NCI-H748 (cell line): ENCODE data around the gene RASL11B.

Source experiments
- DNase-seq: peaks from one replicate; lab custom pipeline; 2025; ENCODE audit not compliant: unreplicated experiment; lab: John Stamatoyannopoulos, UW

The RASL11B gene

DNA sequence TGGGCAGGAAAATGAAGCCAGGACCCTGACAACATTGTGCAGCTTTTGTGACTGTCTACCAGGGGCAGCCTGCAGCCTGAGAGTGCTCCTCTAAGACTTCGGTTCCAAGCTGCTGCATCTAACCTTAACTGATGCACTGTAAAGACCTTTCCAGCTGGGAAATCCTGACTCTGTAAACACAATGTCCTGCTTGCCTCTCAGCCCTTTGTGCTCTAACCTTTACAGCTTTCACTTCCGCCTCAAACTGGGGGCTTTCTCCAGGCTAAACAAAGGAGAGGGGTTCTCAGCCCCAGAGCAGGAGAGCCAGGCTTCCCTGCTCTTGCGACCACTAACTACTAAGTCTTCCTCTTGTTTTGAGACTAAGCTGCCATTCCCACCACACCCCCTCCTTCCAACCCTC, 19.3 kb upstream of the RASL11B start:
- no peak for DNase-seq

DNA sequence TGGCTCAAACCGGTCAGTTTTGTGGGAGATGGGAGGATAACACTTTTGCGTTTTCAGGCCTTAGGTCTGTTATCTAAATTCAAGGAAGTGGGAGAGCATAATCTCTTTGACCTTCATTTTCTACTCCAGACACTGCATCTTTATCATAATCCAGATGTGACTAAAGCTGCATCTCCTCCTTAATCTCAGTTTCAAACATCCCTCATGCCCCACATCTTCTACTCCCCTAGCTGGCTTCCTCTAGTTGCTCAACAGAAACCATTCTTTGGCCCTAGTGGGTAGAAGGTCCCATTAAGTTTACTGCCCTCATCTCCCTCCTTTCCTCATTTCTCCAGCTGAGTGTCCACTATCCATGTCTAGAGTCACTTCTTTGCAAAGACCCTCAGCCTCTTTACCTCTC, 18.8 kb upstream of the RASL11B start:
- DNase-seq = no peak

DNA sequence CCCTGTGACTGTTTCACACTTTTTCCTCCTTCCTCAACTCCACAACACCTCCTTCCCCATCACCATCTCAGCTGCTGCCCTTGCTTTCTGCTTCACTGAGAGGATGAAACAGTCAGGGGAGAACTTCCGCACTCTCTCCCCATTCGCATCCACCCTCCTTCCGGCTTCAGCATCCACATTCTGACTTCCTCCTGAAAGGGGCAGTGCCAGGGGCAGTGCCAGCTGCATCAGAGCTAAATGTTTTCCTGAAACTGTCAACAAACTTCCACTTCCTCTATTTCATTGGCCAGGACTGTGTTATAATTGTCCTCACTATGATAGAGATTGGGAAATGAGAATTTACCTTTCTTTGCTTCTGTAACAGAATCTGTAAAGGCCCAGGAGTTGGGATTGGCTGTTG, 18.2 kb upstream of the RASL11B start:
- no peak for DNase-seq

DNA sequence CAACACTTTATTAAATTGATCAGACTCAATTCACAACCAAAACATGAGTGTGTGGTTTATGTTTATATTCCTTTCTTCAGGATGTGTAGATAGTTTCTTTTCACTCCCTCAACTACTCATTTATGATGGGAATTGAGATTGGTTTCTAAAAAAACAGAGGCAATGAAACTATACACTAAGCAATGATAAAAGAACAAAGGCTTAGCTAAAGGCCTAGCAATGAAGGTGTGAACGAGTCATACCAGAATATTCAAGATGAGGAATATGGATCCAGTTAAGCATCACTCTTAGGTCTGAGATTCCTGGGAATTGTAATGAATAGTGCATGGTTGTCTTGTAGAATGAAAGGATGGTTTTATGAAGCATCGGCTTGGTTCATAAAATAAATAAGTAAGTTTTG, 17.5 kb upstream of the RASL11B start:
- DNase-seq = no peak

DNA sequence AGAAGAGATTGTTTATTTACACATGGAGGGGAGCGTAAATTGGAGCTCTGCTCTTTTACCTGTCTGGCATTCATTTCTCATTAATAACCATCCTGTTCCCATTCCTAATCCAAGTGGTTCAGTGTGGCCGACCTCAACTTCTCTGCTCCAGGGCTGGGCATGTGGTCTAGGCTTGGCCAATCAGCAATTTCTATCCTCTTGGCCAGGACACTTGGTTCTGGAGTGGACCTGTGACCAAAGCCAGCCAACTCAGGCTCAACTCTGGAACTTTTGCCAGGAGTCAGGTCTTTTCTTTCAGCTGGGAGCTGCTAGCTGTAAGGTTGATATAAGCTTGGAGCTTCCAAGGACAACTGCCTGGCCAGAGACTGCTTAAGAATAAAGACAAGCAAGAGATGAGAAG, 15.6 kb upstream of the RASL11B start:
- no peak for DNase-seq

DNA sequence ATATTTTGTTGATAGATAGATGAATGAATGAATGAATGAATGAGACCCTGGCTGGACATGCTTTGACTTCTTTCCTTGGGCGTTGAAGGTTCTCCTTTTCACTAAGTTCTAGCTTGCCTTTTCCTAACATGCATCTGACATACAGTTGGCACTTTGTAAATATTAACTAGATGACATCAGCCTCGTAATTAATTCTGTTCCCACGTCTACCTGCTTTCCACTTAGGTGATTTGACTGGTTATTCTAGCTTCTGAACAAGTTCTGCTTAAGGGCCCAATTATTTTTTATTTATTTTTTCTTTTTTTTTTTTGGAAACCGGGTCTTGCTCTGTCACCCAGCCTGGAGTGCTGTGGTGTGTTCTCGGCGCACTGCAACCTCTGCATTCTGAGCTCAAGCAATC, 13.9 kb upstream of the RASL11B start:
- peak; percentile 14 for DNase-seq

DNA sequence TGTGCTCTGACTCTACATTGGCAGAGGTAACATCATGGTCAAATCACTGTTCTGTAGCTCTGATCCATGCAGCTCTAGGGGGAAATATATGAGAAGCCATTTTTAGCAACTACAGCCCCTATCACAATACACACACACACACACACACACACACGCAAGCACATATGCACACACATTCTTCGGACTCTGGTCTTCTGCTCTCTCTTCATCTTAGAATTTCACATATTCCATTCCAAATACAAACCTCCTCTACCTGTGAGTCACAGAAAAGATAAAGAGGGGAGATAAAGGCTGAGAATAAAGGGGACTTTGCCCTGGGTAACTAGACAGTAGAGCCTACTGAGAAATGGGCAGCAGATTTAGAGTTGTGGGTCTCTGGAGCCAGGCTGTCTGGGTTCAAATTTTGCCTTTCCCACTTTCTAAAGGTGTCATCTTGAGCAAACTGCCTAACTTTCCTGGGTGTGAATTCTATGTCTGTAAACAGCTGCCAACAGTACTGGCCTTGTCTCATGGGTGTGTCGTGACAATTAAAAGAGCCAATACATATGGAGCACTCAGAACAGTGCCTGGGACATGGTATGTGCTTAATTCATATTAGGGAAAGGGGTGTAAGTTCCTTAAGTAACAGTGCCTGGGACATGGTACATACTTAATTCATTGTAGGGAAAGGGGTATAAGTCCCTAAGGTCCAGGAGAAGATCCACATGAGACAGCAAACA, 11.6 kb upstream of the RASL11B start:
- DNase-seq = no peak

DNA sequence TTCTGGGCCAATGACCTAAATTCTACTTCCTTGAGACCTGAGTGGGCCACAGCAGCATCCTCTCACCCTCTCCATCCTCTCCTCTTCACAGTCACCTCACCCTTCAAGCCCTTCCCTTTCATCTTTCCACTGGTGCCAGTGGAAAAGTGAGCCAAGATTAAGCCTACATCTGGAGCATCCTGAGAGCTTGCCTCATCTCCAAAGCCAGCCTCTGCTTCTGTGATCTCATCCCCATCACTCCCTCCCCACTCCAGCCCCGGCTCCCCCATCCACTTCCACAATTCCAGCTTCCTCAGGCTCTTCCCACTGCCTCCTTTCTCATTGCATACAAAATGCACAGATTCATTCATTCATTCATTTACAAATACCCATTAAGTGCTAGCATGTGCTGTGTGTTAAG, 10.1 kb upstream of the RASL11B start:
- DNase-seq = no peak

DNA sequence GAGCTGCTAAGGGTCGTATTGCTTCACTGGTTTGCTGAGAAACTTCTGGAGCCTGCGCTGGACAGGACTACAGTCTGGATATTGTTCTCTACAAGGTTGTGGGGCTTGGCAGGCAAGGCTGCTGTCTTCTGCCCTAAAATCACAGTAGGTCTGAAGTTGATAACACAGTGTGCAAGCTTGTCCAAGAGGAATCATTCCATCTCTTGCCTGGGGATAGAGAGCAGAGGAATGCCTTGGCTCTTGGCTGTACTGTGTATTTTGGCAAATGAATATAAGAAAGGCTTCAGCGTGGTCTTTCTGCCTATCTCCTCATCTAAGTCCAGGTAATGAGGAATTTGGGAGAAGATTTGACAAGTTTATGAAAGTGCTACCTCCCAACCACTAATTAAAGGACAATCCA, 9.4 kb upstream of the RASL11B start:
- no peak for DNase-seq

DNA sequence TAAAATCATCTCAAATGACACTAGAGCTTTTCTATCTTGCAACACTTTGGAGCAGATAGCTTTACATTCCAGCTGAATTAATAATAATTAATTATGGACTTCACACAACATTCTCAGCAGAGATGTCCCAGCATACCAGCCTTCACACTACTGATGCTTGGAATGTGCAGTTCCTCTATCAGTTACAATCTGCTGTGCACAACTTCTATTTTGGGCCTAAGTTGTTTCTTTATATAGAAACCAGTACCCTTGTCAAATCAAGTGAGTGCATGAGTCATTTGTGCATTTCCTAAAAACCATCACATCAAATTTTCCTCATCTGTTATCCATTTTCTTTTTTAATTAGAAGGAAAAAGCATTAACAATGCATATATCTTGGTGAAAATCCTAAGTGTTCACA, 8.8 kb upstream of the RASL11B start:
- no peak for DNase-seq

DNA sequence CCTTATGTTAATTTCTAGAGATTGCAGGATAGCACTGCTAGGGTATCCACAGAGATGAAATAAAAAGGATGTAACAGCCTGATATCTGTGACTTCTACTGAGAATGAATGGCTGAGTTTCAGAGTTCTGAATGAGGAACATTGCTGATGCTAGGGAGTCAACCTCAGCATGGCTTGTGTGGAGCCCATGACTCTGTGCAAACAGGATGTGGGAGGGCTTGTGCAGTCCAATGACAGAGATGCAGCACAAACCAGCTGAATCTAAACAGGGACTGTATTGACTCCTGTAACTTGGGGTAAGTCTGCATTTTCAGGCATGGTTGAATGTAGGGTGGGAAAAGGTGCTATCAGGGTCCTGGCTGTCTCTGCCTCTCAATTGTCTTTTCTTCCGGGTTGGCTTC, 5.3 kb upstream of the RASL11B start:
- no peak for DNase-seq

DNA sequence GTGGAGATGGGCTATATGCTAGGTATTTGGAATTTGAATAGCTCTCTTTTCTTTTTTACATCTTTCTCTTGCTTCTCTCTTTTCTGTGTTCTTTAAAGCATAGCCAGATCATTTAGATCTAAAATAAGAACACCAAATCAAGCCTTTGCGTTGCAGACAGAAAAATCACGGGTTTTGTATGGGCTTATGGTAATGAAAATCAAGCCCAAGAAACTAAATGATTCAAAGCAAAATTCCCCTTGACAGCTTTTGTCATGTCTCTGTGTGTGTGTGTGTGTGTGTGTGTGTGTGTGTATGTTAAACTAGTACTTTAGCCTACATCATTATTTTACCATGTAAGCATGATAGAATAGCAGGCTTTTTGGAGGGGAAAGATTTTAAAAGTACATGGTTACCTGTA, 1.8 kb upstream of the RASL11B start:
- DNase-seq = no peak

DNA sequence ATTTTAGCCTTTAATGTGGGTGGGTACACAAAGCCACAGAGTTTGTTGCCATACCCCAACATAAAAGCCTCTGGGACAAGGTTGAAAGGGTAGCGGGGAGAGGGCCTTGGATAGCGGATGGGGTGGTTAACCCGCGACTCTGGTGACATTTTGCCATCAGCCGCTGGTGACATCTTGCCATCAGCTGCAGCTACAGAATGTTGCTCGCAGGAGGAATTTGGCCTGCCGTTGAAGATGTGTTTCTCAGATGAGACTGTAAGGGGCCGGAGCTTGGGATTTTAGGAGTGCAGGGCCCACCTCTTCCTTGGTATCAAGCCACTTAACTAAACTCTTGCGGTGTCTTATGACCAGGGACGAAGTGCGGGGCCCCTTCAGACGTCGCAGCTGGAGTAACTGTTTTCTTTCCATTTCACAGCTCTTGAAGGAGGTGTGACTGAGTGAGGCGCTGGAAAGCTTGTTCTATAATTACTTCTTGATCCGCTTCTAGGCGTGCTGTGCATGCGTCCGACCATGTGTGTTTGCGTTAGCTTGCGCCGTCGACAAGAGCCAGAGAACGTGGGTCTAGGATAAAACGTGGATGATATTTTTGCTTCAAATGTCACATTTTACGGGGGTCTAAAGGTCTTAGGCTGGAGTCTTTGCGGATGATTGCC, 820 bp upstream of the RASL11B start:
- DNase-seq = peak; percentile 52

DNA sequence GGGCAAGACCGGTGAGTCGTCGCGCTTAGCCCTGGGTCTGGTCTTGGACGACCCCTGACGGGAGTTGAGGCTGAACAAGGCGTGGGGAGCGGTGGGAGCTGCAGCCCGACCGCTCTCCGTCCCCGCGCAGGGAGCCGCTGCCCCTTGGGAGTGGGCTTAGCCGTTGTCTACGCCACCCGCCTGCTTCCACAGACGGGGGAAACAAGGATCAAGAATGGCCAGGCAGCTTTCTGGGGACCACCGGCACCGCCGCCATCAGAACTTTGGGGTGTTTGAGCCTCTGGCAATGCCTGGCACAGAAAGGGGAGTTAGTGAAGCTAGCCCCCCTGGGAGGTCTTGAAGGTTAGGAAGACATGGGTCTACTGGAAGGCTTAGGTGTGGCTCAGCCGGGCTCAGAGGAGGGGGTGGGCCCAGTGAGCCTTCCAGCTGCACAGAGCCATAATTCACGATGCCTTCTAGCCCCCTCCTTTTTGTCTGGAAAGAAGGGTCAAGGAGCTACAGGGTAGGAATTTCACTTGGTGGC, 583 bp downstream of the RASL11B start:
- DNase-seq = peak; percentile 50

DNA sequence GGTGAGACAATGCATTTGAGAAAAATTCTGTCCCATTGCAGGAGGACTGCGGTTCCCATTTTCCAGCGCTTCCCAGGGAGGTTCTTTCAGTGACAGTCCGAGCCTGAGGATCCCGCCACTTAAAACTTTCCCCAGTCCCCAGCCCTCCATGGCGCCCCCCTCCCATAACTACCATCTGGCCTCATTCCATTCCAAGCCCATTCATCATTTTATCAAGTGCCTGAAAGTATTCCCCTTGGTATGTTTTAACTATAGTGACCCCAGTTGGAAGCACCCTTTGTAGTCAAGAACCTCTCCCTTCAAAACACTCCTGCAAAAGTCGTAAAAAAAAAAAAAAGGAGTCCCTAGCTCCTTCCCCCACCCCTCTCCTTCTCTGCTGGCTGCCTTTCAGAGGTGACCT, 1.2 kb downstream of the RASL11B start:
- no peak for DNase-seq

DNA sequence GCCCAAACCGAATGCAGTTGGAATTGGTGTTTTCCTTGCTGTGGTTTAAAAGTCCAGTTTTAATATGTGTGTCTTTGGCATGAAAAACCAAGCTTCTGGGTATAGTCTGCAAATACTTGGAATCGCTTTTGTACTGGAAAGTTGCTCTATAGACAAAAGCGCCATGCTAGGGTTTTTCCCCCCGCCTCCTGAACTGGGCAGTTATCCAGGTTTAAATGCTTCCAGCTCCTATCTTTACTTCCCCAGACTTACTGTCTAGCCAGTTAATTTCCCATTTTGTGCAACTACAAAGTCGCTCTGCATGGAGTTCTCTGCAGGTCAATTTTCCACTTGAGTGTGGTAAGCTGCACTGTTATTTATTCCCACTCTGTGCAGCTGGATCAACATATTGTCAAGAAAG, 2.7 kb downstream of the RASL11B start:
- DNase-seq = peak; percentile 91

DNA sequence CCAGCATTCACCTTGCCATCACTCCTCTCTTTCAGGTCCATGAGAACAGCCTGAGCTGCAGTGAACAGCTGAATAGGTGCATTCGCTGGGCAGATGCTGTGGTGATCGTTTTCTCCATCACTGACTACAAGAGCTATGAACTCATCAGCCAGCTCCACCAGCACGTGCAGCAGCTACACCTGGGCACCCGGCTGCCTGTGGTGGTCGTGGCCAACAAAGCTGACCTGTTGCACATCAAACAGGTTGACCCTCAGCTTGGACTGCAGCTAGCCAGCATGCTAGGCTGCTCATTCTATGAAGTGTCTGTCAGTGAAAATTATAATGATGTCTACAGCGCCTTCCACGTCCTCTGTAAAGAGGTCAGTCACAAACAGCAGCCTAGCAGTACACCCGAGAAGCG, 3.2 kb downstream of the RASL11B start:
- DNase-seq = no peak

DNA sequence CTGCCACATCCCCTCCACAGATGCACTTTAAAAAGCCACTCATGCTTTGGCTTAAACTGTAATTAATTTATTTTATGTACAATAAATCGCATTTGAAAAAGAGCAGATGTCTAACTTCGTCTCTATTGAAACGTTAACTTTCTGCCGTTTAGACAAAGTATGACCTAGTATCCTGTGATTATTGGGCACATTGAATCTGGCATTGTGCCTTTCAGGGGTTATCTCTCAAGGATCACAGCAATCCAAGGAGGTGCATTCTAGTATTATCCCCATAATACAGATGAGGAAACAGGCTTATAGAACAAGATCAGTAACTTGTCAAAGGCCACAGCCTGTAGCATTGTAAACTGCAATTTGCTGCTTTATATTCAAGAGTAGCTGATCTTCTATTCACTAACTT, 4.6 kb downstream of the RASL11B start:
- DNase-seq = no peak

DNA sequence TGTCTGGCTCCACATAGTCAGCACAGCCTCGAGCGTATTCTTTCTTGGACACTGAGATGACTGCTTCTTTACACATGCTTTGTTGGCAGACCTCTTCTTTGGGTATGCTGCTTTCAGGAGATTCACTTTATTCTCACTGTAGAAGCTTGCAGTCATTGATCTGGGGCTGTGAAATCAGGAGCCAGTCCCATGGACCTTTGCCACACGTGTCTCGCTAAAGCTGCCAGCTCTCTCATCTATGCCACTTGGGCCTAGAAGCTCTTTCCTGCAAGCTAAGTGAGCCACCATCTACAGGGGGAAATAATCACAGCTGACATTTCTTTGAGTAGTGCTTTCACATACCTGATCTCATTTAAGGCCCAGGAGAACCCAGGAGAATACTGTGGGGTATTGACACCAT, 5.0 kb downstream of the RASL11B start:
- no peak for DNase-seq

DNA sequence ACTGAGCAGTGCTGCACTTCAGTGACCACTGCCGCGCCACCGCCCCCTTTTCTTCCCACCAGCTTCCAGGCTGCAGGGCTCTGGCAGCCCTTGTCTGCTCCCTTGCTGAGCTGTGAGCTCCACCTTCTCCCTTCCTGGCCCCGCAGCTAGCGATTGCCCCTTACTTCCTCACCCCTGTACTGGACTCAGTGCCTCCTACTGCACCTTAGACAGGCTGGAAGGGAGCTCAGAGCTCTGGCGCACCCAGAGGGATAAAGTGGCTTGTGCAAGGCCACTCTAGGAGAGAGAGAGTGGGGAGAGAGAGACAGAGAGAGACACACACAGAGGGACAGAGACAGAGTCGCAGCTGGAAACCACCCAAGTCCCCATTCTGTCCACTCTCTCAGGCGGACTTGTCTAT, 6.0 kb downstream of the RASL11B start:
- DNase-seq = peak; percentile 20

DNA sequence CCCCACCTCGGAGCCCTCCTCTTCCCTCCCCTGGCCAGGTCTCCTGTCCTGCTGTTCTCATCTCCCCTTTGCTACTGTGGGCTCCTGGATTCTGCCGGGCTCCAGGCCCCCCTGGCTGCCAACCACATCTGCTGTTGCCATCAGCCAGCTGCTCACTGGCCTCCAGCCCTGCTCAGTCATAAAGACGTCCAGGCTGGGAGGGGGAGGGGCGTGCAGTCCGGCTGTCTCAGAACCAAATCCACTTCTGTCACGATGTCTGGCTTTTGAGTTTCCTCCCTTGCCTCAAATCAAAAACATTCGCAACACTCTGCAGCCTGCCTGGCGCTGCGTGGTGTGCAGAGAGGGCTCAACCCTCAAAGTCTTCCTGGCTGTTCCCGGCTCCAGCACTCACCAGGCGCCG, 7.1 kb downstream of the RASL11B start:
- DNase-seq = no peak

DNA sequence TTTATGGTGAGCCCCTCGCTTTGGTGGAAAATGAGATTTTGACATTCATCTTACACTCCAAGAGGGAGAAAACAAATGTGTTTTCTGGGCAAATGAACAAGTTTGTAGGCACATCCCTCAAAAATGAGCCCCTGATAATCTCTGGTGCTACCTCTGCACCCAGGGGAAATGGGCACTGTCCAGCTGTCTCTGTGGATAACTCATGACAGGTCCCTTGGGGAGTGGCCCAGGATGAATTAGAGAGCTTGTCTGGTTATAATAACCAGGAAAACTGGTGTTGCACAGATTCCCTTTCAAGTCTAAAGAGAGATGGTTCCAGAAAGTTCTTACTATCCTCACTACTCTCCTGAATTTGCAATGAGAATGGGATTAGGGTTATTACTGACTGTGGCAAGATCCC, 7.5 kb downstream of the RASL11B start:
- no peak for DNase-seq

DNA sequence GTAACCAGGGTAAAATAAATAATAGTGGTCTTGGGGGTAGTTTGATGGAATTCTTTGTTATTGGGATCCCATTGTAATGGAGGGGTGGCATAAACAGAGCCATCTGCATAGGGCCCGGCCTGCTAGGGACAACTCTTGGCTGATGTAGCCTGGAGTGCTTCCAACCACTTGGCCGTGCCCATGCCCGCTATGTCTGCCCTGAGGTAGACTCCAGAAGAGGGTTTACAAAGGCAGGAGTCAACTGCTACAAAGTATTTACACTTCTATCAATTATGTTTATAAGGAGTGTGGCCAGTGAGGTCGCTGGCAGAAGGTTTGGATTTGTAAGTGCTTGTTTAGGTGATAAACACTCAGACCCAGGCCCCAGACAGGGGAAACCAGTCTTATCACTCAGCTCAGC, 8.1 kb downstream of the RASL11B start:
- DNase-seq = peak; percentile 50
